HepG2 (cell line): ENCODE measurements around the gene SPPL2B. TPM values are rescaled to one million over a fixed set of nuclear protein-coding genes. Genes with fewer than 3 reads are reported as not detected.
A peak's percentile ranks its signal among the peaks of the same experiment; 100 is the strongest.

ENCODE experiments used
- ATAC-seq: fragments of 200-7000 bp; cut with Tn5 transposase; 3 replicates; pipeline ENCODE4 v1.9.1; 2020; ENCODE audit warnings: mild to moderate bottlenecking, moderate library complexity
- BruUV-seq: library from RNA; stranded (reverse); fragments of 400-500 nt; replicated peaks from 2 replicates; lab custom pipeline; 2021; lab: Mats Ljungman, UMichigan
- CTCF ChIA-PET: fragments of 300-600 bp; formaldehyde crosslinking; extraction: SDS; loops from one replicate; lab custom pipeline; 2021; ENCODE audit warnings: low total read pairs, inconsistent platforms, low intra/inter-chr PET ratio; lab: Yijun Ruan, JAX
- POLR2A ChIA-PET: fragments of 350-600 bp; sonication (Branson Sonifier 250); formaldehyde crosslinking; loops from one replicate; lab custom pipeline; 2020; ENCODE audit warnings: antibody characterized with exemption, inconsistent platforms; lab: Yijun Ruan, JAX
- DNase-seq: peaks from one replicate; pipeline ENCODE4 v3.0.0-alpha.2; 2015; ENCODE audit warnings: low spot score
- FAIRE-seq: peaks from 3 replicates; lab custom pipeline; 2011; peaks lifted over from hg19 to GRCh38; lab: Jason Lieb, UNC
- H2AFZ ChIP-seq: one replicate; pipeline ENCODE4 v1.6.1; 2011; ENCODE audit warnings: low read length, inconsistent platforms
- H3K27ac ChIP-seq: fragments of 300-600 bp; 3 replicates; pipeline ENCODE4 v1.8.0; 2011; ENCODE audit warnings: mixed run types, mild to moderate bottlenecking, mixed read lengths, low read length, inconsistent platforms; ENCODE audit not compliant: insufficient read depth; ENCODE audit errors: extremely low read length
- H3K27me3 ChIP-seq, 2 experiments: fragments of 200-600 bp in 1 of 2; 2 replicates in 1 of 2; 3 replicates in 1 of 2; pipeline versions ENCODE4 v1.6.0 to v1.8.0; 2011; ENCODE audit warnings: low read length in 2 of 2, mild to moderate bottlenecking in 2 of 2, moderate library complexity in 2 of 2, inconsistent platforms in 1 of 2; ENCODE audit not compliant: insufficient read depth in 2 of 2, control insufficient read depth in 1 of 2
- H3K36me3 ChIP-seq, 2 experiments: fragments of 200-600 bp in 1 of 2; replicated peaks in 1 of 2; 2 replicates in 1 of 2; 3 replicates in 1 of 2; pipeline versions ENCODE4 v1.5.1 to v1.8.0; 2011; ENCODE audit warnings: low read length in 2 of 2, inconsistent platforms in 1 of 2; ENCODE audit not compliant: insufficient read depth in 2 of 2, control insufficient read depth in 1 of 2
- H3K4me1 ChIP-seq: 2 replicates; pipeline ENCODE4 v1.5.1; 2012; ENCODE audit warnings: low read length, inconsistent platforms; ENCODE audit not compliant: insufficient read depth
- H3K4me2 ChIP-seq: 2 replicates; pipeline ENCODE4 v1.6.0; 2011; ENCODE audit warnings: low read depth, low read length, inconsistent platforms
- H3K4me3 ChIP-seq, 3 experiments: fragments of 200-600 bp in 1 of 3; sonication (generic), shearing (Covaris generic) in 1 of 3; replicated peaks in 1 of 3; 2 replicates each; pipeline ENCODE4 v1.5.1; 2011 to 2016; ENCODE audit warnings: low read length in 3 of 3, inconsistent platforms in 2 of 3, low read depth in 2 of 3, mild to moderate bottlenecking in 2 of 3, control low read depth in 1 of 3, mixed read lengths in 1 of 3; ENCODE audit not compliant: insufficient read depth in 1 of 3
- H3K79me2 ChIP-seq: one replicate; pipeline ENCODE4 v1.6.1; 2011; ENCODE audit warnings: low read length, inconsistent platforms; ENCODE audit not compliant: insufficient read depth
- H3K9ac ChIP-seq: 2 replicates; pipeline ENCODE4 v1.6.0; 2011; ENCODE audit warnings: mild to moderate bottlenecking, low read depth, low read length, inconsistent platforms; ENCODE audit not compliant: insufficient read depth
- H3K9me3 ChIP-seq: 2 replicates; pipeline ENCODE4 v1.5.1; 2012; ENCODE audit warnings: mild to moderate bottlenecking, low read length
- H4K20me1 ChIP-seq: 2 replicates; pipeline ENCODE4 v1.6.0; 2011; ENCODE audit warnings: inconsistent platforms, mild to moderate bottlenecking, low read length, moderate library complexity; ENCODE audit not compliant: insufficient read depth
- ARID4A ChIP-seq: sonication (generic); formaldehyde crosslinking; IDR thresholded peaks from 2 replicates; pipeline ENCODE4 v1.5.0; 2020; ENCODE audit warnings: mild to moderate bottlenecking, missing genetic modification reagents, borderline replicate concordance
- ARNTL ChIP-seq: sonication (generic); formaldehyde crosslinking; IDR thresholded peaks from 2 replicates; pipeline ENCODE4 v1.4.0; 2020; ENCODE audit warnings: mild to moderate bottlenecking, missing genetic modification reagents
- MTF2 ChIP-seq: sonication (generic); formaldehyde crosslinking; IDR thresholded peaks from 2 replicates; pipeline ENCODE4 v1.5.0; 2020; ENCODE audit warnings: missing genetic modification reagents, borderline replicate concordance
- PPARG ChIP-seq: conservative IDR thresholded peaks from 2 replicates; pipeline ENCODE4 v1.6.1; 2016; ENCODE audit warnings: missing biosample characterization, missing genetic modification reagents
- ZFP91 ChIP-seq: sonication (generic); formaldehyde crosslinking; IDR thresholded peaks from 2 replicates; pipeline ENCODE4 v1.9.0; 2022; ENCODE audit warnings: missing genetic modification reagents, mild to moderate bottlenecking, borderline replicate concordance
- ZNF256 ChIP-seq: sonication (generic); formaldehyde crosslinking; conservative IDR thresholded peaks from 2 replicates; pipeline ENCODE4 v1.4.0; 2020; ENCODE audit warnings: missing genetic modification reagents
- ZNF674 ChIP-seq: sonication (generic); formaldehyde crosslinking; IDR thresholded peaks from 2 replicates; pipeline ENCODE4 v1.5.0; 2020; ENCODE audit warnings: low read depth, mild to moderate bottlenecking, missing genetic modification reagents
- ZNF776 ChIP-seq: sonication (generic); formaldehyde crosslinking; IDR thresholded peaks from 2 replicates; pipeline ENCODE4 v1.4.0; 2020; ENCODE audit warnings: mild to moderate bottlenecking, missing genetic modification reagents
- ZSCAN21 ChIP-seq: sonication (generic); formaldehyde crosslinking; IDR thresholded peaks from 2 replicates; pipeline ENCODE4 v1.8.0; 2022; ENCODE audit warnings: mild to moderate bottlenecking, missing genetic modification reagents, moderate library complexity, borderline replicate concordance
- WGBS: methylation state at CpG from one replicate; pipeline ENCODE4 v1.1.6; 2017; ENCODE audit warnings: low lambda C conversion rate; 5-methylcytosine and 5-hydroxymethylcytosine counted together
- in situ Hi-C: cut with HindIII; loops from 2 replicates; pipeline ENCODE4 v1.10.0; 2017; ENCODE audit warnings: low pct_unique_long_range_greater_than_20kb; ENCODE audit not compliant: extremely low pct_ligation_motif_present
- intact Hi-C: fragments of 100-400 bp; cut with micrococcal nuclease; formaldehyde crosslinking; loops from one replicate; pipeline ENCODE4 v1.10.0; 2022; ENCODE audit not compliant: unreplicated experiment
- polyA plus RNA-seq, 8 experiments: library from polyadenylated mRNA; depleted of rRNA in 3 of 8; stranded (reverse) in 7 of 8; unstranded in 1 of 8; fragments of >200 nt; fragmentation: Illumina TruSeq in 4 of 8; extraction: Trizol in 4 of 8; gene quantifications; 2 replicates each; pipeline versions ENCODE4 v1.2.1 to v1.2.3, GENCODE V29; 2011 to 2016; ENCODE audit warnings: low read depth in 4 of 8, missing spikeins in 1 of 8, mixed read lengths in 1 of 8; ENCODE audit not compliant: insufficient read depth in 1 of 8
- total RNA-seq, 5 experiments: library from RNA; depleted of rRNA; stranded (reverse); fragments of >200 nt; fragmentation: Illumina TruSeq; extraction: Trizol; gene quantifications; 2 replicates each; pipeline ENCODE4 v1.2.3, GENCODE V29; 2016; ENCODE audit warnings: low read depth in 1 of 5
- TF ChIP-seq, protein P1 (sequence below): sonication (generic); formaldehyde crosslinking; IDR thresholded peaks from 2 replicates; pipeline ENCODE4 v1.8.0; 2022; ENCODE audit warnings: mild to moderate bottlenecking, missing genetic modification reagents; ENCODE audit not compliant: insufficient replicate concordance
- TF ChIP-seq, protein P2 (sequence below): sonication (generic); formaldehyde crosslinking; IDR thresholded peaks from 2 replicates; pipeline ENCODE4 v1.4.0; 2020; ENCODE audit warnings: low read depth, mild to moderate bottlenecking, missing genetic modification reagents
- TF ChIP-seq, protein P3 (sequence below): sonication (generic); formaldehyde crosslinking; IDR thresholded peaks from 2 replicates; pipeline ENCODE4 v1.5.1; 2020; ENCODE audit warnings: mild to moderate bottlenecking, missing genetic modification reagents, borderline replicate concordance

Gene SPPL2B
- total and polyA plus RNA-seq, 2 of the 13 experiments (the other 11 are each of a cell fraction or from before 2014, with no cell fraction given) = 14.9 to 15.2 TPM

DNA sequence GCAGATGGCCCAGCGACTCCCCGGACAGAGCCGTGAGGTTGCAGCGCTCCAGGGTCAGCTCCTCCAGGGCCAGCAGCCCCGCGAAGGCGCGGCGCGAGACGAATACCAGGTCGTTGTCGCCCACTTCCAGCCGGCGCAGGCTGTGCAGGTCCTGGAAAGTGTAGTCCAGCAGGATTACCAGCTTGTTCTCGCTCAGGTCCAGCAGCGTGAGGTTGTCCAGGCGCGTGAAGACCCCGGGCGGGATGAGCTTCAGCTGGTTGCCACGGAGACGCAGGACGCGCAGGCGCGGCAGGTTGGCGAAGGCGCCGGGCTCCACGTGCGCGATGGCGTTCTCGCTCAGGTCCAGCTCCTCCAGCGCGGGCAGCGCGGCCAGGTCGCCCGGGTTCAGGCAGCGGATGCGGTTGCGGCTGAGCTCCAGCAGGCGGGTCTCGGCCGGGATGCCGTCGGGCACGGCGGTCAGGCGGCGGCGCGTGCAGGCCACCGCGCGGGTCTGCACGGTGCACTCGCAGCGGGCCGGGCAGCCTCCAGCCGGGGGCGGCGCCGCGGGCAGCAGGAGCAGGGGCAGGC is 37.2 kb upstream of the SPPL2B start:
- H3K9me3 ChIP-seq = no peaks in the 10 kb centered on the region
- no peak for FAIRE-seq
- no peak overlapping the region for H2AFZ ChIP-seq
- H4K20me1 ChIP-seq = no peaks in the 10 kb centered on the region; the same call in 1 of the 2 replicates
- in situ Hi-C loops (no loop called here), intact Hi-C loops (no loop called here)
- H3K36me3 ChIP-seq = no peaks in the 10 kb centered on the region
- WGBS = no CpG with 5 or more reads among the region's 67 CpGs
- BruUV-seq = no TSS peak
- no peak overlapping the region for H3K27ac ChIP-seq
- H3K4me1 ChIP-seq = peaks cover 46% of the 10 kb centered on the region
- H3K27me3 ChIP-seq = peaks cover 35 to 97% of the 10 kb centered on the region in 2 experiments
- H3K4me2 ChIP-seq = peak overlapping the region; percentile 66
- CTCF ChIA-PET = no interaction called here
- peak; percentile 62 for ATAC-seq
- no peak for DNase-seq
- H3K79me2 ChIP-seq = no peaks in the 10 kb centered on the region
- POLR2A ChIA-PET = no interaction called here
- peak overlapping the region in 1 of 3 experiments; percentile 52; a peak in 3 of 6 replicates for H3K4me3 ChIP-seq
- H3K9ac ChIP-seq = no peak overlapping the region
- peak; percentile 61; the same call in 1 of the 2 replicates for TF ChIP-seq ARID4A
- TF ChIP-seq ZNF256 (CRISPR knock-in tag) = no peak
- TF ChIP-seq, protein P1, sequence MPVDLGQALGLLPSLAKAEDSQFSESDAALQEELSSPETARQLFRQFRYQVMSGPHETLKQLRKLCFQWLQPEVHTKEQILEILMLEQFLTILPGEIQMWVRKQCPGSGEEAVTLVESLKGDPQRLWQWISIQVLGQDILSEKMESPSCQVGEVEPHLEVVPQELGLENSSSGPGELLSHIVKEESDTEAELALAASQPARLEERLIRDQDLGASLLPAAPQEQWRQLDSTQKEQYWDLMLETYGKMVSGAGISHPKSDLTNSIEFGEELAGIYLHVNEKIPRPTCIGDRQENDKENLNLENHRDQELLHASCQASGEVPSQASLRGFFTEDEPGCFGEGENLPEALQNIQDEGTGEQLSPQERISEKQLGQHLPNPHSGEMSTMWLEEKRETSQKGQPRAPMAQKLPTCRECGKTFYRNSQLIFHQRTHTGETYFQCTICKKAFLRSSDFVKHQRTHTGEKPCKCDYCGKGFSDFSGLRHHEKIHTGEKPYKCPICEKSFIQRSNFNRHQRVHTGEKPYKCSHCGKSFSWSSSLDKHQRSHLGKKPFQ (CRISPR knock-in tag) = peak; percentile 59
- TF ChIP-seq, protein P2, sequence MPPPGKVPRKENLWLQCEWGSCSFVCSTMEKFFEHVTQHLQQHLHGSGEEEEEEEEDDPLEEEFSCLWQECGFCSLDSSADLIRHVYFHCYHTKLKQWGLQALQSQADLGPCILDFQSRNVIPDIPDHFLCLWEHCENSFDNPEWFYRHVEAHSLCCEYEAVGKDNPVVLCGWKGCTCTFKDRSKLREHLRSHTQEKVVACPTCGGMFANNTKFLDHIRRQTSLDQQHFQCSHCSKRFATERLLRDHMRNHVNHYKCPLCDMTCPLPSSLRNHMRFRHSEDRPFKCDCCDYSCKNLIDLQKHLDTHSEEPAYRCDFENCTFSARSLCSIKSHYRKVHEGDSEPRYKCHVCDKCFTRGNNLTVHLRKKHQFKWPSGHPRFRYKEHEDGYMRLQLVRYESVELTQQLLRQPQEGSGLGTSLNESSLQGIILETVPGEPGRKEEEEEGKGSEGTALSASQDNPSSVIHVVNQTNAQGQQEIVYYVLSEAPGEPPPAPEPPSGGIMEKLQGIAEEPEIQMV = 0 out of 2 replicates have a peak, but pooled peaks have one; percentile 44
- TF ChIP-seq MTF2 = peak; percentile 63; the same call in 1 of the 2 replicates
- 0 out of 2 replicates have a peak, but pooled peaks have one; percentile 59 for TF ChIP-seq ZNF674 (CRISPR knock-in tag)
- no peak for TF ChIP-seq ARNTL (CRISPR knock-in tag)
- TF ChIP-seq PPARG (CRISPR knock-in tag) = no peak
- peak; percentile 49; the same call in 1 of the 2 replicates for TF ChIP-seq ZSCAN21 (CRISPR knock-in tag)
- 0 out of 2 replicates have a peak, but pooled peaks have one; percentile 38 for TF ChIP-seq ZFP91
- TF ChIP-seq ZNF776 (CRISPR knock-in tag) = peak; percentile 62; the same call in 1 of the 2 replicates
- TF ChIP-seq, protein P3, sequence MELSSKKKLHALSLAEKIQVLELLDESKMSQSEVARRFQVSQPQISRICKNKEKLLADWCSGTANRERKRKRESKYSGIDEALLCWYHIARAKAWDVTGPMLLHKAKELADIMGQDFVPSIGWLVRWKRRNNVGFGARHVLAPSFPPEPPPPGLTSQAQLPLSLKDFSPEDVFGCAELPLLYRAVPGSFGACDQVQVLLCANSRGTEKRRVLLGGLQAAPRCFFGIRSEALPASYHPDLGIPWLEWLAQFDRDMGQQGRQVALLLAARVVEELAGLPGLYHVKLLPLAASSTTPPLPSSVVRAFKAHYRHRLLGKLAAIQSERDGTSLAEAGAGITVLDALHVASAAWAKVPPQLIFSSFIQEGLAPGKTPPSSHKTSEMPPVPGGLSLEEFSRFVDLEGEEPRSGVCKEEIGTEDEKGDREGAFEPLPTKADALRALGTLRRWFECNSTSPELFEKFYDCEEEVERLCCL (CRISPR knock-in tag) = no peak
